GM21717 (cell line): ENCODE data around the gene TMSB15A.
"Not testable (repeated sequence)": the region's sequence is repeated elsewhere in the genome, so short reads cannot be mapped to it uniquely, and the experiment has no call there.

Experiments used
- ATAC-seq: cut with Tn5 transposase; IDR thresholded peaks from one replicate; pipeline ENCODE4 v1.9.1; 2021; ENCODE audit warnings: mild to moderate bottlenecking, moderate library complexity; ENCODE audit not compliant: unreplicated experiment

The TMSB15A gene

DNA sequence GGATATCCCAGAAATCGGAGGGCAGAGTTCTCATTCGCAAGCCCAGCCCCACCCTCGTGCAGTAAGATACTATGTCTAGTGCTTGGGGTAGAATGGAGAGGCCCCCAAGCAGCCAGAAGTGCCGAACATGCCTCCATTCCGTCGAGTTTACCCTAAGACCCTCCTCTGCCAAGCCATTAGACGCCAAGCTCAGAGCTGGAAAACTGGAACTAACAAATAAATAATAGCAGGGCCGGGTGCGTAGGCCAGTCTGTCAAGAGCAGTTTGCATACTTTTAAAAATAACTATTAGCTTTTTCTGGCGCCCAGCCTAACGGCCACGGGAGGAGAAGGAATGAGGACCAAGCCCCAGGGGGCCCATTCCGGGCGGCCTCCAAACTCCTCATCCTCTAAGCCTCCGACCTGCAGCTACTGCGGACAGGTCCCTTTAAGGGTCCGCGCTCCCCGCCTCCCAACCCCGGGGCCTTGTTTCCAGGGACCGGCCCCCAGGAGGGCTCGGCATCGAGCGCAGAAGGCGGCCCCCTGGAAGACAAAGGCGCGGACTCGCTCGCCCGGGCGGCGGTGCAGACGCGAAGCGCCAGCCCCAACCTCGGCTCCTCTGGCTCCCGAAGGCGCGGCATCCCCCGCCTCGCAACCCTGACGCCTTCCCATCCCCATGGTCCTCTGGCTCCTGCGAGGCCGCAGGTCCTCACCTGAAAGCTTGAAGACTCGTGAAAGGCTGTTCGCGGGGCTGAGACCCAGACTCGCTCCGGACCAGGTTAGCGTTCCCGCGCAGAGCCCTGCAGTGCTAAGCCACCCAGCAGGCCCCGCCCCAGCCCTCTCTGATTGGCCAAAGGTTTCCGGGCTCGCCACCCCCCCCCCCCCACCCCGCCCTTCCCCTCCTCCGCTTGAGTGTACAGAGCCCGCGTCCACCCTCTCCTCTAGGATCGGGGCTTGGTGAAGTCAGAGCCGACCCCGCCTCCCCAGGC is at the start of gene TMSB15A:
TSS of gene TMSB15A (minus strand) at position 765 of the 967 bp plus-strand sequence.
- peak; percentile 69 for ATAC-seq

DNA sequence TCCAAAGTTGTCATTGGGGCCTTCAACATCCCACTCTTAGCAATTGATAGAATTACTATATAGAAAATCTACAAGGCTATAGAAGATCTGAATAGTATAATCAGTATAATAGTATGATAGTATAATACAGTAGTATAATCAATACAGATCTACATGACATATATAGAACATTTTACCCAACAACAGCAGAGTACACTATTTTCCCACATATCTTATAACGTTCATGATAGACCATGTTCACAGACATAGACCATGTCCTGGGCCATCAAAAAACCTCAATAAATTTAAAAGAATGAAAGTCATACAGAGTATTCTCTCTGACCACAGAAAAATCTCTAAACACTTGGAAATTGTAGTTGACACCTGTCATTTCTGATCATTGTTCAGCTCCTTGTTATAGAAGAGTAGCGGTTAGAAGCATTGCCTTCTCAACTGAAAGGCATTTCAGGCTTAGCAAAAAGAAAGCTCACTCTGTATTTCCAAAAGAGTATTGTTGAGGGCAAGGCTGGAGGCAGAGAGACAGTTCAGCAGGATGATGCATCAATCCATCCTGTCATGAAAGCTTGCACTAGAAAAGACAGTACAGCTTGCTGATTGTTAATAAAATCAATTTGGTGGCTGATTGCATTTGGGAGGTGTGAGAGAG is 44.0 kb upstream of the TMSB15A start:
- ATAC-seq: no peak

DNA sequence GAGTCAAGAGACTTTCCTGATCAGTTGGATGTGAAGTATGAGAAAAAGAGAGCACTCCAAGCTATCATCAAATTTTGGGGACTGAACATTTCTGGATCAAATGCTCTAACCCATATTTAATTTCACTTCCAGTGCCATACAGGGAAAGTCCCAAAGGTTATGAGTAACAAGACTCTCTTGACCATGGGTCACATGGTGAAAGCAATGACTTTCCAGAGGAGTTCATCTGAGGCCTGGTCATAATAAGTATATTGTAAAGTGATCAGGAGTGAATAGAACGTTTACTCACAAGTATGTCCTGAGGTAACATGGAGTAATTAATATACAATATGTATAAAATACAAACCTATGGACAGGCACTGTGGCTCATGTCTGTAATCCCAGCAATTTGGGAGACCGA is 42.1 kb upstream of the TMSB15A start:
- ATAC-seq: no peak

DNA sequence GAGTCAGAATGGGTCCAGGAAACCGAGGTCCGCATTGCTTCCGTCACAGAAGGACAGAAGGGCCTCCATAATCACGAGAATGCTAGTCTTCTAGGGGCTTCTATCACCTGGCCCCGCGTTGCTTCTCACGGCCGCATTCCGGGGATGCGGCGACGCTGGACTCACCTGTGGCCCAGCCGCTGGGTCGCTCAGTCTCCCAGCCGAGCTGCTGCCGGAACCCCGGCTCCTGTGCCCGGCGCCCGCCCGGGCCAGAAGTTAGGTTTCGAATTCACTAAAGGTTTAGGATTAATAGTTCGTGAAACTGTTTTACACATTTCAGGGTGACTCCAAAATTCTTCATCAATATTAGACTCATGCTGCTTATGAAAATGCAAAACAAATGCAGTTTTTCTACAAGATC is 31.7 kb upstream of the TMSB15A start:
- ATAC-seq: no peak

DNA sequence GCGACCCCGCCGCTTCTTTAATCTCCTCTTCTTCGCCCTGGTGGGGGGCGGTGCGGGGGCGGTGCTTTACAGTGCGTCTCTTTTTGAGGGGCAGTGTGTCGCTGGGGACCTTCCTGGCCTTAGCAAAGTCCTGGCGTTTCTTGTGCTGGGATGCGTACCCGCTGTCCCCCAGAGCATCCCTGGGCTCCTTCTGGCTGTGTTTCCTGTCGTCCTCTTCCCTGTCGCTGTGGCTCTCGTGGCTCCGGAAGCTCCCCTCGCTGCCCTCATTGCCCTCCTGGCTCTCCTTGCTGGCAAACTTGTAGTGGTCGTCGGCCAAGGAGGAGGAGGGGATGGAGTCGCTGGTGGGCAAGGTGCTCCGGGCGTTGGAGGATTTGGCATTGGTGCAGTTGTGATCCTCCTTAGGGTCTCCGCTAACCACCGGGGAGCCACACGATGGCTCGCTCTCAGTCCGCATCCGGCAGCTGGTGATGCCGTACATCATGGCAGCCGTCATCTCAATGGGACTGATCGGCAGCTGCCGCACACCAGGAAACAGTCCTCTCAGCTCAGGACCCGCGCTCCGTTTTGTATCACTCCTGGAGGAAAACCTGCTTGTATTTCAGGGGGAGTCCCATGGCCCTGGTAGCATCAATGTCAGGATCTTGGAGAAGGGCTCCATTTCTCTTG is 30.4 kb upstream of the TMSB15A start:
- ATAC-seq: no peak

DNA sequence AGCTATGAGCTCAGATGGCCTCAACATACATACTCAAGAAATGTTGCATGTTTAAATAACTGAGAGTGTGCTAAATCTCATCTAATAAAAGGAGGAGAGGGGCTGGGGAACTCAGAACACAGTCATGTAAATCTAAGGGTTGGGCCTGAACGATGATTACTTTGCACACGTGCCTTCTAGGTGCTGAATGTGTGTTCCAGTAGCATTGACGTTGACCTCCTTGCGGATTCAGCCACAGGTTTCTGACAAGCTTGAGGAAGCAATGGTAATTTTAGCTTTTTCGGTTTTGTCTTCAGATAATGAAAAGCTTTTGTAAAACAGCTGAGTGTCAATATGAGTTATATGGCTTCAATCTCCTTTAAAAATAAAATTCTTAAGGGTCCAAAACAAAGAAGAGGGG is 29.6 kb upstream of the TMSB15A start:
- ATAC-seq: not testable (repeated sequence)

DNA sequence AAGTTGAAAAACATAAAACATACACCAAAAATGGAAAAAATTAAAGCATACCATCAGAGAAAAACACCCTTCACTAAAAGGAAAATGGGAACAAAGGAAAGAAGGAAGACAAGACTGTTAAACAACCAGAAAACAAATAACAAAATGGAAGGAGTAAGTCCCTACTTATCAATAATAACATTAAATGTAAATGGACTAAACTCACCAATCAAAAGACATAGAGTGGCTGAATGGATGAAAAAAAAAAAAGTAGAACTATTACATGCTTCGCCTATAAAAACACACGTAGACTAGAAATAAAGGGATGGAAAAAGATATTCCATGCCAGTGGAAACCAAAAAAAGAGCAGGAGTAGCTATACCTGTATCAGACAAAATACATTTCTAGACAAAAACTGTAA is 19.4 kb upstream of the TMSB15A start:
- ATAC-seq: no peak

DNA sequence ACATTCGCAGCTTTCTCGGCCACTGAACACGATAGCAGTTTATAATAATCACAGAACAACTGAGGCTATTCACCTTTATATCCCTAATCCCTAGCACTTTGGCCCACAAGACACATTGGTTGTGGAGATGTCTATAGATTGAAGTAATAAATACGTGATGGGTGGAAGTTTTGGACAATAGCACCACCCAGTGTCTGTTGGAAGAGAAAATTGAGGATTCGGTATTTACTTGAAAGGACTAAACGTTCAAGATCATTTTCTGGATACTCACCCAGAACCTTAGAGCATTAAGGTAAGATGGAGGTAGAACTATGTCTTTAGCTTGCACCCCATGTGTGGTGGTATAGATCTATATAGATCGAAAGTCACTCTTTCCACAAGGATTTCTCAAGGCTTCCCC is 787 bp upstream of the TMSB15A start:
- ATAC-seq: no peak

DNA sequence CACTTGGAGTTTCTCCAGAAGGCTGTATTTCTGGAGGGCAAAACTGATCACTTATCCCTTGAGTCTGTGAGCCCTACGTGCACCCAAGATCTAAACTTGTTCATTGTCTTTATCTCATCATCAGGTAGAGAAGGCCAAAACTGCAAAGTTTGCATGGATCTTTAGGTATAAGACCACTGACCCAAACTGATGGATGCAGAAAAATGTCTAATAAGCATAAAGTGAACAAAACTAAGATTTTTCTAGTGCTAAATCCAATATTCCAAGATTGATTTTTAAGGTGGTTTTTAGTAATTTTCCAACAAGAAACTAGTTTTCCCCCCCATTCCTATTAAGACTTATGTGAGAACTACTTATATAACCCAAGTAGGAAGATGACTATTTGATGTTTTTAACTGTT is 2.0 kb downstream of the TMSB15A start:
- ATAC-seq: no peak

DNA sequence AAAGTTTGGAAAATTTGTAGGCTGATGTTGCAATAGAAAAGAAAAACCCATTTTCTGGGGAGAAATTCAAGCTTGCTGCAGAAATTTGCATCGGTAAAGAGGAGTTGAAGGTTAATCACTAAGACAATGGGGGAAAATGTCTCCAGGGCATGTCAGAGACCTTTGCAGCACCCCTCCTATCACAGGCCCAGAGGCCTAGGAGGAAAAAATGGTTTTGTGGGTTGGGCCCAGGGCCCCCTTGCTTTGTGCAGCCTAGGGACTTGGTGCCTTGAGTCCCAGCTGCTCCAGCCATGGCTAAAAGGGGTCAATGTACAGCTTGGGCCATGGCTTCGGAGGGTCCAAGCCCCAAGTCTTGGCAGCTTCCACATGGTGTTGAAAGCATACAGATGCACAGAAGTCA is 17.8 kb downstream of the TMSB15A start:
- no peak for ATAC-seq

DNA sequence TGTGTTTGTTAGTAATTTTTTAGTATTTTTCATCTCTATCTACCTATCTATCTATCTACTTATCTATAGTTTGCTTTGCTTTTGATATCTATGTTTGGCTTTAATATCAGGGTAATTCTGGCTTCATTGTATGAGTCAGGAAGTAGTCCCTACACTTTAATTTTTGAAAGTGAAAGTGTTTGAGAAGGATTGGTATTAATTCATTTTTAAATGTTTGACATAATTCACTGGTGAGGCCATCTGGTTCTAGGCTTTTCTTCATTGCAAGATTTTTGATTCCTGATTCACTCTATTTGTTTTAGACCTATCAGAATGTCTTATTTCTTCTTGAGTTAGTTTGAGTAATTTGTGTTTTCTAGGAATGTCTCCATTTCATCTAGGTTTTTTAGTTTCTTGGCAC is 24.8 kb downstream of the TMSB15A start:
- no peak for ATAC-seq

DNA sequence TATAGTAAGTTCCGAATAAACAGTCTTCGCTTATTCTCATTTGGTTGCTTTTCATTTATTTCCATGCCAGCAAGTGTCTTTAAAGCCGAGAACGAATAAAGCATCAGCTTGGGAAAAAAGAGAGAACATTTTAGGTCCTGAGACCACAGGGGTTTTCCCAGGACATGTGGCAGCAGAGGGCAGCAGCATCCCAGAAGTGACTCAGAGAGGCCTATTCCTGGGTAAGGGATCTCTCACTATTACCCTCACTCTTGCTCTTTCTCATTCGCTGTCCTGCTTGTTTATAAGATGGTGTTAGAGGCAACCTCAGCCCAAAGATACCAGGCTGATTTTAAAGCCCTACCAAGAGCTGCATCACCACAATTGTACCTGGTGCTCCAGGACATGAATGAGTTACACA is 37.8 kb downstream of the TMSB15A start:
- ATAC-seq: not testable (repeated sequence)

DNA sequence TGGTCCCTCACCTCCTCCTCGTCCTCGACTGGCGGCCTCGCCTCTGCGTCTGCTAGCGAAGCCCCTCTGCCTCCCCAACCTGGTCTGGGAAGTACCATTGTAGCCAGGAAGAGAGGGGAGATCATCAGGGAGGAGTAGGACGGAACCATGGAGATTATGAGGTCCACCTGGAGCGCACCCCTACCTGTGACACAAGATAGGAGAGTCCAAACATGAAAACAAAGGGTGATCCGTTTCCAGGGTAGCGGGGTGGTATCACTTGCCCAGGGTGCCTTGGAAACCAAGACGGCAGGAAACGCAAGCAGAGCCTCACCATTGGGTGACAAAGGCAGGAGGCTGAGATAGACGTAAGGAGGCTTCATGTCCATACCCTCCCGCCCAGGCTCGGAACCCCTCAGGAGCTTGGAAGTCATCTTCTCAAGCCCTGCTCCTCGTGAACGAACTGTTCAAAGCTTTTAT is 44.7 kb downstream of the TMSB15A start, which contains the start of gene TCP11X2:
TSS of gene TCP11X2 (minus strand) at position 51 of the 459 bp plus-strand sequence.
- ATAC-seq: not testable (repeated sequence)

DNA sequence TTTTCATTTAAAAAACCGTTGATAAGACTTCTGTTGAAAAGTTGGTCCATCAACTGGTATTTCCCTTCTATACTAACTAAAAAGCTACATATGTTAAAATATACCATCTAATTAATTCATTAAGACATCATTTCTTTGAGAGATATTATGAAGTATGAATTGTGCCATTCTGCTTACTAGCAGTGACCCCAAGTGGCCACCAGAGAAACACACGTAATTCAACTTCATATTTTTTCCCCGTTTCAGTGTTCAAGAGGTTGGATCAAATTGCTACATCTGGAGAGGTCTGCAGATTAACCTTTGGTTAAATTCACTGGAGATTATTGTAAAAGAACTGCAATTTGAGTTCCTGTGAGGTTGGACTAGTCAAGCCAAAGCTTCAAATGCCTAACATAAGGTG is 46.3 kb downstream of the TMSB15A start:
- not testable (repeated sequence) for ATAC-seq
